BE2C (cell line): ENCODE data around the gene AURKAIP1.

ENCODE experiments used
- DNase-seq: peaks from one replicate; pipeline ENCODE4 v3.0.0-alpha.2; 2020
- H3K27me3 ChIP-seq: fragments of 250-450 bp; sonication (Bioruptor Pico); 2 replicates; pipeline ENCODE4 v1.5.1; 2020; ENCODE audit warnings: mild to moderate bottlenecking
- H3K36me3 ChIP-seq: fragments of 250-450 bp; sonication (Bioruptor Pico); 2 replicates; pipeline ENCODE4 v1.5.1; 2020; ENCODE audit warnings: mild to moderate bottlenecking
- H3K4me1 ChIP-seq: fragments of 250-450 bp; sonication (Bioruptor Pico); 2 replicates; pipeline ENCODE4 v1.5.1; 2020
- H3K4me3 ChIP-seq: 2 replicates; pipeline ENCODE4 v1.5.1; 2011; ENCODE audit warnings: low read depth, low read length
- H3K9me3 ChIP-seq: fragments of 250-450 bp; sonication (Bioruptor Pico); 2 replicates; pipeline ENCODE4 v1.5.1; 2020
- CTCF ChIP-seq: IDR thresholded peaks from 2 replicates; pipeline ENCODE4 v1.5.1; 2012; ENCODE audit warnings: mild to moderate bottlenecking, low read depth, low read length

AURKAIP1 gene

GRCh38 chr1:1333551-1334241, 41.3 kb downstream of the AURKAIP1 start:
- H3K36me3 ChIP-seq: peaks cover 21% of the 10 kb centered on the region

GRCh38 chr1:1332774-1333480, 42.1 kb downstream of the AURKAIP1 start:
- peaks cover 19% of the 10 kb centered on the region for H3K27me3 ChIP-seq
- no peak for DNase-seq
- no peak for TF ChIP-seq CTCF

More at GRCh38 chr1:1333551-1334241, 41.3 kb downstream of the AURKAIP1 start:
- Histone ChIP-seq H3K27me3 (peaks cover 19% of the 10 kb centered on the region), H3K4me3 (no peak overlapping the region), H3K9me3 (no peaks in the 10 kb centered on the region), H3K4me1 (no peaks in the 10 kb centered on the region)
- TF ChIP-seq CTCF: no peak
- DNase-seq: no peak

GRCh38 chr1:1332031-1332755, 42.8 kb downstream of the AURKAIP1 start:
- no peak for DNase-seq
- TF ChIP-seq CTCF: no peak
- Histone ChIP-seq H3K27me3 (peaks cover 19% of the 10 kb centered on the region), H3K4me1 (no peaks in the 10 kb centered on the region), H3K9me3 (no peaks in the 10 kb centered on the region), H3K36me3 (peaks cover 12% of the 10 kb centered on the region), H3K4me3 (no peak overlapping the region)

More at GRCh38 chr1:1332774-1333480, 42.1 kb downstream of the AURKAIP1 start:
- H3K36me3 ChIP-seq: peaks cover 16% of the 10 kb centered on the region
- no peaks in the 10 kb centered on the region for H3K4me1 ChIP-seq
- H3K4me3 ChIP-seq: no peak overlapping the region
- H3K9me3 ChIP-seq: no peaks in the 10 kb centered on the region

- no peaks in the 10 kb centered on the region for H3K9me3 ChIP-seq
- no peak within 1 kb of the TSS for H3K4me3 ChIP-seq
- H3K27me3 ChIP-seq: peaks cover 19% of the 10 kb centered on the region
- no peak for DNase-seq
- H3K36me3 ChIP-seq: peaks cover 8% of the 10 kb centered on the region
- TF ChIP-seq CTCF: no peak
- H3K4me1 ChIP-seq: no peaks in the 10 kb centered on the region
Observed at GRCh38 chr1:1331068-1331965, 43.7 kb downstream of the AURKAIP1 start, which contains the start of gene TAS1R3. Gene TAS1R3 (plus strand): TSS chr1:1331280. CDS start chr1:1331346, 66 bp downstream.

GRCh38 chr1:1330366-1331067, 44.5 kb downstream of the AURKAIP1 start:
- H3K9me3 ChIP-seq: no peaks in the 10 kb centered on the region
- peaks cover 19% of the 10 kb centered on the region for H3K27me3 ChIP-seq
- peaks cover 6% of the 10 kb centered on the region; the same call in 1 of the 2 replicates for H3K36me3 ChIP-seq
- no peak for DNase-seq
- H3K4me3 ChIP-seq: no peak overlapping the region
- TF ChIP-seq CTCF: no peak
- no peaks in the 10 kb centered on the region for H3K4me1 ChIP-seq
